GM19351 (cell line): ENCODE results near the gene KSR1.
"Not testable (repeated sequence)": the region's sequence is repeated elsewhere in the genome, so short reads cannot be mapped to it uniquely, and the experiment has no call there.

Experiments used
- ATAC-seq: cut with Tn5 transposase; IDR thresholded peaks from one replicate; pipeline ENCODE4 v1.9.1; 2021; ENCODE audit warnings: mild to moderate bottlenecking, moderate library complexity; ENCODE audit not compliant: unreplicated experiment

The KSR1 gene

GRCh38 chr17:27670791-27671590, 214.7 kb downstream of the KSR1 start:
- ATAC-seq = no peak

GRCh38 chr17:27671591-27671910, 215.3 kb downstream of the KSR1 start:
- ATAC-seq = no peak

DNA sequence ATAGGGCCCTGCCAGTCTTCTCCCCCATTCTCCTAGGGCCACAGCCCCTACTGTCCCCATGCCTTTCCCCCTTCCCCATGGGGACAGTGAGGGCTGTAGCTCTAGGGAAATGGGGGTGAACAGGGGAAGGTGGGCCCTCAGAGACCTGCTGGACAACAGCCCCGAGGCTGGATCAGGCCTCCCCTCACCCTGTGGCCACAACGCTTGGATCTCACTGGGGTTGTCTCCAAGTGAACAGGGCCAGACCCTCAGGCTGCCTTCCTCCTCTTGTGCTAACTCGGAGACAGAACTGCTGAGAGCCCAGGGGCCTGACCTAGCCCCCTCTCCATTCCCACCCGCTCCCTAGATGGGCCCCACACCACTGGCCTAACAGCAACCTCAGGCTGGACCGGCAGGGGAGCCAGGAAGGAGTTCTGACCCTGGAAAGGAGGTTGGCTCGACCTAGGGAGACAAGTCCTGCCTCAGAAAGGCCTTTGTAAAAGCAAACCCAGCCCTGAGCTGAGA, 215.8 kb downstream of the KSR1 start:
- not testable (repeated sequence) for ATAC-seq

DNA sequence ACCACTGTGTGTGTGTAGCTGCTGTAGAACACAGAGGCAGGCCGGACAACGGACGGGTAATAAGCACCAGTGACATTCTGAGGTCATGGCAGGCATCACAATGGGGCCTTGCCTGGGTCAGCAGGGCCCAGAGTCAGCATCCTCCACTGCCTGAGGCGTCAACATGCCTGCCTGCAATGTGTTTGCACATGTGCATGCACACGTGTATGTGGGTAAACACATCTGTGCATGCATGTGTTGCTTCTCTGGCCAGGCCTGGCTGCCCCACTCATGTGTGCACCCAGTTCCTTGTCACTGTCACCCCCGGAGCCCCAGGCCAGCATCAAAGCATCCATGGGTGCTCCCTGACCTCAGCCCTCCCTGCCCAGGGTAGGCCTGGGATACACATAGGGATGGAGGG, 218.1 kb downstream of the KSR1 start:
- ATAC-seq = no peak
